Common myeloid progenitor, CD34-positive (primary cell): Measurements from ENCODE around the gene TFCP2.

ENCODE experiments used
- CTCF ChIA-PET: fragments of 350-600 bp; sonication (Branson Sonifier 250); formaldehyde crosslinking; loops from one replicate; lab custom pipeline; 2021; ENCODE audit warnings: antibody characterized with exemption; lab: Charles Lee
- POLR2A ChIA-PET: fragments of 350-600 bp; sonication (Branson Sonifier 250); formaldehyde crosslinking; loops from one replicate; lab custom pipeline; 2021; ENCODE audit warnings: antibody characterized with exemption; lab: Charles Lee
- DNase-seq, 3 donors: peaks; one replicate each; pipeline versions ENCODE4 v3.0.0 to v3.0.0-alpha.2; 2013
- H3K27ac ChIP-seq, 2 experiments: 1 replicate in 1 of 2; 2 replicates in 1 of 2; pipeline ENCODE4 v1.7.0; 2013; ENCODE audit warnings: inconsistent platforms in 2 of 2, low read length in 2 of 2, mild to moderate bottlenecking in 2 of 2, low read depth in 1 of 2, moderate library complexity in 1 of 2; ENCODE audit not compliant: severe bottlenecking in 2 of 2, insufficient read depth in 1 of 2, poor library complexity in 1 of 2
- H3K27me3 ChIP-seq, 5 experiments: replicated peaks in 2 of 5; 1 replicate in 3 of 5; 2 replicates in 2 of 5; pipeline versions ENCODE4 v1.6.1 to v1.7.0; 2013; ENCODE audit warnings: low read length in 4 of 5, mild to moderate bottlenecking in 2 of 5, moderate library complexity in 2 of 5, inconsistent platforms in 1 of 5; ENCODE audit not compliant: insufficient read depth in 5 of 5, control insufficient read depth in 4 of 5
- H3K36me3 ChIP-seq, 4 experiments: 1 replicate in 2 of 4; 2 replicates in 2 of 4; pipeline versions ENCODE4 v1.6.1 to v1.7.0; 2013; ENCODE audit warnings: low read length in 3 of 4, control low read depth in 1 of 4, mild to moderate bottlenecking in 1 of 4; ENCODE audit not compliant: control insufficient read depth in 4 of 4, insufficient read depth in 4 of 4
- H3K4me1 ChIP-seq, 4 experiments: 1 replicate in 3 of 4; 2 replicates in 1 of 4; pipeline versions ENCODE4 v1.6.1 to v1.7.1; 2013; ENCODE audit warnings: low read length in 3 of 4, mild to moderate bottlenecking in 3 of 4, control low read depth in 1 of 4, inconsistent platforms in 1 of 4, moderate library complexity in 1 of 4; ENCODE audit not compliant: control insufficient read depth in 4 of 4, insufficient read depth in 4 of 4; ENCODE audit errors: control extremely low read depth in 1 of 4
- H3K4me3 ChIP-seq, 7 experiments: 1 replicate in 4 of 7; 2 replicates in 3 of 7; pipeline versions ENCODE4 v1.5.1 to v1.7.0; 2013; ENCODE audit warnings: mild to moderate bottlenecking in 7 of 7, low read length in 6 of 7, moderate library complexity in 6 of 7, inconsistent platforms in 2 of 7, low read depth in 2 of 7, control low read depth in 1 of 7; ENCODE audit not compliant: insufficient read depth in 4 of 7, control insufficient read depth in 1 of 7; ENCODE audit errors: extremely low read depth in 1 of 7
- H3K9me3 ChIP-seq, 5 experiments: 1 replicate in 4 of 5; 2 replicates in 1 of 5; pipeline versions ENCODE4 v1.6.1 to v1.7.1; 2013; ENCODE audit warnings: low read length in 4 of 5, mild to moderate bottlenecking in 2 of 5, inconsistent platforms in 1 of 5, low read depth in 1 of 5, moderate library complexity in 1 of 5; ENCODE audit not compliant: control insufficient read depth in 4 of 5, insufficient read depth in 2 of 5; ENCODE audit errors: control extremely low read depth in 1 of 5
- WGBS: methylation state at CpG from one replicate; pipeline ENCODE4 v1.1.5; 2013; ENCODE audit not compliant: insufficient coverage; 5-methylcytosine and 5-hydroxymethylcytosine counted together

Gene TFCP2

GRCh38 chr12:51049525-51049924 lies 123.4 kb downstream of the TFCP2 start:
- ChIA-PET POLR2A (no interaction called here), CTCF (interaction anchor here (0.7 to 1.5 kb wide), 2 partner anchors 21 to 213 kb away, joined by 3 to 6 read pairs; no protein-coding TSS in a partner anchor)
- DNase-seq = no peak
- peaks cover 10 to 26% (median 18%) of the 10 kb centered on the region in 4 experiments for H3K4me1 ChIP-seq
- no peaks in the 10 kb centered on the region for H3K27me3 ChIP-seq
- H3K9me3 ChIP-seq = no peaks in the 10 kb centered on the region
- H3K4me3 ChIP-seq = peak overlapping the region in 4 of 7 experiments; percentile 90 to 97 (median 94)
- peak overlapping the region in 1 of 2 experiments; percentile 7 for H3K27ac ChIP-seq
- WGBS = no CpG with 5 or more reads among the region's 3 CpGs
- H3K36me3 ChIP-seq = peaks cover 6 to 22% (median 16%) of the 10 kb centered on the region in 4 experiments

- WGBS = 16% methylated on average over 11 of the region's 14 CpGs
- peaks cover 10 to 26% (median 18%) of the 10 kb centered on the region in 4 experiments for H3K4me1 ChIP-seq
- H3K27ac ChIP-seq = peak overlapping the region; percentile 78 to 93
- H3K9me3 ChIP-seq = no peaks in the 10 kb centered on the region
- H3K36me3 ChIP-seq = peaks cover 1 to 15% (median 10%) of the 10 kb centered on the region in 4 experiments
- DNase-seq = no peak
- POLR2A ChIA-PET = no interaction called here
- no peaks in the 10 kb centered on the region for H3K27me3 ChIP-seq
- peak overlapping the region; percentile 82 to 97 (median 93) for H3K4me3 ChIP-seq
- CTCF ChIA-PET = interaction anchor here (1.0 to 1.5 kb wide), 2 partner anchors 18 to 21 kb away, joined by 3 to 6 read pairs; no protein-coding TSS in a partner anchor
These were observed 124.2 kb downstream of the TFCP2 start for GRCh38 chr12:51048661-51049251.

GRCh38 chr12:51047655-51048540 lies 125.0 kb downstream of the TFCP2 start, which contains the start of gene LETMD1:
TSS of gene LETMD1 (plus strand) at chr12:51048327. CDS start at chr12:51048357, 30 bp downstream.
- H3K36me3 ChIP-seq = peaks cover 0 to 6% (median 3%) of the 10 kb centered on the region in 4 experiments
- peaks cover 10 to 26% (median 18%) of the 10 kb centered on the region in 4 experiments for H3K4me1 ChIP-seq
- DNase-seq = peak; percentile 97 to 99 (median 98)
- H3K27me3 ChIP-seq = no peaks in the 10 kb centered on the region
- POLR2A ChIA-PET = interaction anchor here (1.1 kb wide), 1 partner anchor 16 kb away, joined by 4 read pairs; no protein-coding TSS in a partner anchor
- H3K4me3 ChIP-seq = peak within 1 kb of the TSS; percentile 82 to 97 (median 93)
- H3K27ac ChIP-seq = peak within 1 kb of the TSS; percentile 78 to 93
- CTCF ChIA-PET = interaction anchor here (1.0 to 2.4 kb wide), 8 partner anchors 14 to 307 kb away, joined by 3 to 6 read pairs (median 4); partner anchors contain the start of gene SLC11A2
- H3K9me3 ChIP-seq = no peaks in the 10 kb centered on the region
- 5% methylated on average over 43 of the region's 51 CpGs for WGBS
